GM12891 (cell line): ENCODE data around the gene CPNE7.
A peak's percentile ranks its signal among the peaks of the same experiment; 100 is the strongest.

ENCODE experiments used
- DNase-seq: peaks from one replicate; pipeline ENCODE4 v3.0.0; 2011; ENCODE audit warnings: low spot score; ENCODE audit not compliant: insufficient read length
- FAIRE-seq: peaks from 2 replicates; lab custom pipeline; 2011; peaks lifted over from hg19 to GRCh38; lab: Jason Lieb, UNC
- PAX5 ChIP-seq: IDR thresholded peaks from 2 replicates; pipeline ENCODE4 v1.6.1; 2011; ENCODE audit warnings: low read length, moderate library complexity, mild to moderate bottlenecking; ENCODE audit not compliant: insufficient read depth, severe bottlenecking
- POLR2A ChIP-seq: IDR thresholded peaks from 2 replicates; pipeline ENCODE4 v1.6.1; 2011; ENCODE audit warnings: low read depth, low read length, control low read depth
- POLR2AphosphoS5 ChIP-seq: IDR thresholded peaks from 2 replicates; pipeline ENCODE4 v1.6.1; 2011; ENCODE audit warnings: low read depth, low read length, control low read depth
- POU2F2 ChIP-seq: IDR thresholded peaks from 2 replicates; pipeline ENCODE4 v1.6.1; 2011; ENCODE audit warnings: low read depth, mild to moderate bottlenecking, control low read depth, low read length, moderate library complexity
- SPI1 ChIP-seq: IDR thresholded peaks from 2 replicates; pipeline ENCODE4 v1.6.1; 2011; ENCODE audit warnings: low read depth, low read length, control low read depth
- TAF1 ChIP-seq: IDR thresholded peaks from 2 replicates; pipeline ENCODE4 v1.6.1; 2011; ENCODE audit warnings: low read depth, low read length, control low read depth

CPNE7 gene

DNA sequence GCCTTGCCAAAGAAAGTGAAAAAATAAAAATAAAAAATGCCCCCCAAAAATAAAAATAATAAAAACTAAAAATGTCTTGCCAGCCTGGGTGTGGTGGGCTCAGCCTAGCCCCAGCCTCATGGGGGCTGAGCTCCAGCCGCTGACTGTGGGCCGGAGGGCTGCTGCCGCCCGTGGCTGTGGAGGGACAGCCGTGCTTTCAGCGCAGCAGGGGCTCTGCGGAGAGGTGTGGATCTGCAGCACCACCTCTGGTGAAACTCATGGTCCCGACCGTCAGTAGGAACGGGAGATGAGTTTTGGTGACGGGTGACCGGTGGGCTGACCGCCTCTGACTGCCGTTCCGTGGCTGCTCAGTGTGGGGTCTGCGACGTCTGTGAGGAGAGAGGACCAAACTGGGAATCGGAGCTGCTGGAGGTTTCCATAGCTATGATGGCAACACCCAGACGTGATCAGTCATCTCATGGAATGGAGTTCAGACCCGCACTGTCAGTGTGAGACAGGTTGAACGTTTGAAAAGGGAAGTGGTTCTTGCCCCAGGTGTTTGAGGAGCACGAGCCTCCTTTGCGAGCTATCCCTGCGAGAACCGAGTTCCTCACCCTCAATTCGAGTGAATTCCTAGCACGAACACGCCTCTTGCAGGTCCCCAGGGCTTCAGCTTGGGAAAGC, 27.1 kb upstream of the CPNE7 start:
- FAIRE-seq (peak; percentile 55), DNase-seq (no peak)
- peak; percentile 90 for TF ChIP-seq SPI1
- TF ChIP-seq POLR2A: no peak
- TF ChIP-seq POU2F2: no peak
- TF ChIP-seq POLR2AphosphoS5: no peak
- no peak for TF ChIP-seq PAX5
- TF ChIP-seq TAF1: no peak

DNA sequence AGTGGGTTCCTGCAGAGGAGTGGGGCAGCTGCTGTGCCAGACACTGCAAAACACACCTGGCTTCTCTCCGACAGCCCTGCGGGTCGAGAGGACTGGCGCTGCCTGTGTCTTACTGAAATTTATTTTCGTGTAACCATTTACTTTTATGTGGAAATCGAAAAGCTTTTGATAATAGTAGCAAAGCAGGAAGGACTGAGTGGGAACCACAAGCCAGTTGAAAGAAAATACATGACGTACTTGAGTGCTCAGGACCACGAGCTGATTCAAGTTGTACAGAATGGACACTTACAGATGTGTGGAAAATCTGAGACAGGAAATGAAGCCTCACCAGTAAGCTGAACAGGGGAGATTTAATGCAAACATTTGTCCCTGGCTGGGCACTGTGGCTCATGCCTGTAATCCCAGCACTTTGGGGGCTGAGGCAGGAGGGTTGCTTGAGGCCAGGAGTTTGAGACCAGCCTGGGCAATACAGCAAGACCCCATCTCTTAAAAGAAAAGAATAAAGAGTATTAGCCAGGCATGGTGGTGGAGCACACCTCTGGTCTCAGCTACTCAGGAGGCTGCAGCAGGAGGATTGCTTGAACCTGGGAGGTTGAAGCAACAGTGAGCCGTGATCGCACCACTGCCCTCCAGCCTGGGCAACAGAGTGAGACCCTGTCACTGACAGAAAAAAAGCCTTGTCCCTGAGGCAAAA, 26.4 kb upstream of the CPNE7 start:
- FAIRE-seq: peak; percentile 13
- no peak for DNase-seq

DNA sequence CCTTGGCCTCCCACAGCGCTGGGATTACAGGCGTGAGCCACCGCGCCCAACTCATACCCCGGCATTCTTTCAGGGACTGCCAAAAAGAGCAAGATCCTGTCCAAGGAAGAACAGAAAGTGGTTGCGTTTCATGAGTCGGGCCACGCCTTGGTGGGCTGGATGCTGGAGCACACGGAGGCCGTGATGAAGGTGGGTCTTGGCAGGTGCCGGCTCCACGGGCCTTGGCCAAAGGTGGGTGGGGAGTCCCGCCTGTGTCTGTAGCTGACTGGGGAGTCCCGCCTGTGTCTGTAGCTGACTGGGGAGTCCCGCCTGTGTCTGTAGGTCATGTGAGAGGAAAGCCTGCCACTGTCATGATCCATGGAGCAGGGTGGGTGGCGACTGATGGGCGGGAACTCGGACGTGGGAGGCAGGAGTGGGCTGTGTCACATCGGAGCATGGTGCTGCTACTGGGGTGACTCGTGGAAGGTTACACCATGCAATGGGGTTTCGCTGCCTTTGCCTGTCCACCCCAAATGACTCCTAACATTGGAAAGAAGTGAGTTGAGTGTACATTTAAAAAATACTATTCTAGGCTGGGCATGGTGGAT, 25.0 kb upstream of the CPNE7 start:
- DNase-seq: no peak
- FAIRE-seq: no peak
- no peak for TF ChIP-seq POLR2A
- no peak for TF ChIP-seq PAX5
- no peak for TF ChIP-seq POU2F2
- no peak for TF ChIP-seq POLR2AphosphoS5
- TF ChIP-seq SPI1: no peak
- no peak for TF ChIP-seq TAF1

More for the DNA sequence above, 26.4 kb upstream of the CPNE7 start:
- no peak for TF ChIP-seq TAF1

DNA sequence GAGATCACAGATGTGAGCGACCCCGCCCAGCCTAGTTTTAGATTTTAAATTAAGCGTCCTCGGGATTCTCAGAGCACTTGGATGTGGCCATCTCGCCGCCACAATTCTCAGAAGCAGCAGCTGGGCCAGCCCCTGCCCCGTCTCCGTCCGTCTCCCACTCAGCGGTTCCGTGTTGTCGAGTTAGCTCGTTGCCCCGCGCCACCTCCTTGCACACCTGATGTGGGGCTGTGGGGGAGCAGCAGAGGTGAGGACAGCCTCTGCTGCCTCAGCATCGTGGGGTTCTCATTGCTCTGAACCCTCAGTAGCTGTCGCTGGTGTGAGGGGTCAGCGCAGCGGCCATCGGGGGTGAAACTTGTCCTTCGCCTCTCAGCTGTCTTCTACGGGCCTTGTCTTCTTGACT, 23.2 kb upstream of the CPNE7 start:
- DNase-seq (no peak), FAIRE-seq (no peak)
- TF ChIP-seq POLR2A (no peak), POU2F2 (no peak), SPI1 (no peak)

DNA sequence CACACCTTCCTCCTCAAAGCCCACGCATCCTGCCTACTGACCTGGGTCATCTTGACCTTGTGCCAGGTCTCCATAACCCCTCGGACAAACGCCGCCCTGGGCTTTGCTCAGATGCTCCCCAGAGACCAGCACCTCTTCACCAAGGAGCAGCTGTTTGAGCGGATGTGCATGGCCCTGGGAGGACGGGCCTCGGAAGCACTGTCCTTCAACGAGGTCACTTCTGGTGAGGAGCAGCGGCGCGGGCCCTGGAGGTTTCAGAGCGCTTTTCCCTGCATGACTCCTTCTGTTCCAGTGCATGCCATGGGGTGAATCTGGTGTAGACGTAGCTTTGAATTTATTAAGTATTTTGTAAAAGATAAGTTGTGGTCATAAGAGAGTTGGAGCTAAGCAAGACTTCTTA, 22.6 kb upstream of the CPNE7 start:
- DNase-seq (no peak), FAIRE-seq (no peak)
- no peak for TF ChIP-seq SPI1
- TF ChIP-seq POU2F2: no peak
- TF ChIP-seq POLR2A: no peak
- no peak for TF ChIP-seq TAF1
- no peak for TF ChIP-seq PAX5
- no peak for TF ChIP-seq POLR2AphosphoS5

- TF ChIP-seq POU2F2 (no peak), PAX5 (no peak), SPI1 (no peak), POLR2A (no peak), POLR2AphosphoS5 (no peak), TAF1 (no peak)
- no peak for DNase-seq
- no peak for FAIRE-seq
Observed at GRCh38 chr16:89553733-89554132, 21.8 kb upstream of the CPNE7 start.

GRCh38 chr16:89554343-89554742, 21.2 kb upstream of the CPNE7 start:
- TF ChIP-seq POLR2AphosphoS5 (no peak), SPI1 (no peak)
- FAIRE-seq (no peak), DNase-seq (no peak)

DNA sequence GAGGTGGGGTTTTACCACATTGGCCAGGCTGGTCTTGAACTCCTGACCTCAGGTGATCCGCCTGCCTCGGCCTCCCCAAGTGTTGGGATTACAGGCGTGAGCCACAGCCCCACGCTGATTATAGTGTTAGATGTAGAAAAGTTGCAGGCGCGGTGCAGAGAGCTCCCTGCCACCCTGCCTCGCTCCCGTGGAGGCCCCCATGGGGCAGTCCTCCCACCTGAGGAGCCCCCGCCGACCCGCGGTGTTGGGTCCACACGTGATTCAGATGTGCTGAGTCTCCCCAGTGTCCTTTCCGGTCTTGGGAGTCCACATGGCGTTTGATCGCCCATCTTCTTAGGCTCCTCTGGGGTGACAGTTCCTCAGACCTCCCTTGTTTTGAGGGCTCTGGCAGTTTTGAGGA, 20.3 kb upstream of the CPNE7 start:
- FAIRE-seq (no peak), DNase-seq (no peak)

DNA sequence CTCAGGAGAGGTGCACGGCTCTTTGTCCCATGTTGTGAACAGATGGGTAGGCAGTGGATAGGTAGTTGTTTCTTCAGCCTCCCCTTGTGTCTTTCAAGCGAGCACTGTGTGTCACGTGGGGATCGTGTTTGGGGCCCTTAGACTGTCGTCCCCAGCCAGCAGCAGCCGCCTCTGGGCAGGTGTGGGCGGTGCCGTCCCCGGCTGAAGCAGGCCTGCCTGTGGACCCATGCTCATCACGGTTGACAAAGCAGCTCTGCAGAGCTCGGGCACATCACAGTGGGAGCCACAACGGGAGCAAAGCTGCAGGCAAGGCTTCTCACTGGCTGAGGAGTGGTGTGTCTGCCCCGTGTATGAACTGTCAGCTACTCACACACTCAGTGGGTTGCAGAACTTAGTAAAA, 19.8 kb upstream of the CPNE7 start:
- no peak for TF ChIP-seq POU2F2
- TF ChIP-seq POLR2AphosphoS5: no peak
- TF ChIP-seq PAX5: no peak
- TF ChIP-seq SPI1: no peak
- TF ChIP-seq POLR2A: no peak
- TF ChIP-seq TAF1: no peak
- DNase-seq: no peak
- no peak for FAIRE-seq

More for the DNA sequence above, 20.3 kb upstream of the CPNE7 start:
- no peak for TF ChIP-seq POLR2A
- no peak for TF ChIP-seq SPI1
- TF ChIP-seq POLR2AphosphoS5: no peak
- no peak for TF ChIP-seq POU2F2
- TF ChIP-seq TAF1: no peak
- no peak for TF ChIP-seq PAX5

DNA sequence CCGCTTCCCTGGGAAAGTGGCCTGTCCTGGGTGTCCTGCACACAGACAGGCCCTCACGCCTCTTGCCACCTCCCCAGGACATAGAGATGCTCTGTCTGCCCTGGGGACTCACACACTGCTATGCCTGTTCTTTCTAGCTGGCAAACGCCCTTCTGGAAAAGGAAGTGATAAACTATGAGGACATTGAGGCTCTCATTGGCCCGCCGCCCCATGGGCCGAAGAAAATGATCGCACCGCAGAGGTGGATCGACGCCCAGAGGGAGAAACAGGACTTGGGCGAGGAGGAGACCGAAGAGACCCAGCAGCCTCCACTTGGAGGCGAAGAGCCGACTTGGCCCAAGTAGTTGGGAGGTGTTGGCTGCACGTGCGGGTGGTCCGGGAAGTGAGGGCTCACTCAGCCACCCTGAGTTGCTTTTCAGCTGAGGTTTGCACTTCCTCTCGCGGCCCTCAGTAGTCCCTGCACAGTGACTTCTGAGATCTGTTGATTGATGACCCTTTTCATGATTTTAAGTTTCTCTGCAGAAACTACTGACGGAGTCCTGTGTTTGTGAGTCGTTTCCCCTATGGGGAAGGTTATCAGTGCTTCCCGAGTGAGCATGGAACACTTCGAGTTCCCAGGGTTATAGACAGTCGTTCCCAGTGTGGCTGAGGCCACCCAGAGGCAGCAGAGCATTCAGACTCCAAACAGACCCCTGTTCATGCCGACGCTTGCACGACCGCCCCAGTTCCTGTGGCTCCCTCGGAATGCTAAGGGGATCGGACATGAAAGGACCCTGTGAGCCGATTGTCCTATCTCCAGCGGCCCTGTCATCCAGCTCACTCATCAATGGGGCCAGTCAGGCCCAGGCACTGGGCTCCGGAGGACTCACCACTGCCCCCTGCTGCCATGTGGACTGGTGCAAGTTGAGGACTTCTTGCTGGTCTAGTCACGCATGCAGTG, 18.5 kb upstream of the CPNE7 start:
- no peak for TF ChIP-seq POLR2AphosphoS5
- TF ChIP-seq SPI1: no peak
- no peak for TF ChIP-seq POU2F2
- TF ChIP-seq TAF1: no peak
- no peak for TF ChIP-seq PAX5
- no peak for TF ChIP-seq POLR2A
- peak; percentile 79 for DNase-seq
- FAIRE-seq: peak; percentile 75
